Measurements from ENCODE around the gene PRLR. TPM values are rescaled to one million over a fixed set of nuclear protein-coding genes. Genes with fewer than 3 reads are reported as not detected.

PRLR gene
- total RNA-seq, 1 donor from 2014 or later, result 0.21 TPM

DNA sequence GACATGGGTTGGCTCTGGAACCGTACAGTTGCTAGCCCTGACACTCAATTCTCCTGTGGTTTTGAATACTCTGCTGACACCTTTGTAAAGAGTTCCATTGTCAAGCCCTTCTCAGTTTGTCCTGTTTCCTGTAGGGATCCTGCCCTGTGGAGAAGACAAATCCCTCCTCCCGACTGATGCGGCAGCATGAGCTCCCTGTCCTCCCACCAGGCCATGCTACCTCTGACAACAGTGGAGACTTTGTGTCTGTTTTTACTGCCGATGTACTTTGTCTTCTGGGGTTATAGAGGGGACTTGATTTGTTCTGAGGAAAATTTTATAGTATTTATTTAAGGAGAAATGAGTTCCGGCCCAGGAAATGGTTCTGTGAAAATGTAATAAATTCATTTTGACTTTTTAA, 57.8 kb downstream of the PRLR start:
- Mint-ChIP-seq H3K9me3 (ENCODE audit: unreplicated experiment) (no peaks in the 10 kb centered on the region), H3K4me3 (ENCODE audit: unreplicated experiment) (no peak overlapping the region), H3K4me1 (ENCODE audit: unreplicated experiment) (no peaks in the 10 kb centered on the region), H3K27me3 (ENCODE audit: unreplicated experiment) (peaks cover 2% of the 10 kb centered on the region), H3K36me3 (ENCODE audit: low read depth, unreplicated experiment) (peaks cover 3% of the 10 kb centered on the region), H3K27ac (ENCODE audit: unreplicated experiment) (no peak overlapping the region)
- no peak for DNase-seq (ENCODE audit: low spot score)
- TF ChIP-seq, protein P1, sequence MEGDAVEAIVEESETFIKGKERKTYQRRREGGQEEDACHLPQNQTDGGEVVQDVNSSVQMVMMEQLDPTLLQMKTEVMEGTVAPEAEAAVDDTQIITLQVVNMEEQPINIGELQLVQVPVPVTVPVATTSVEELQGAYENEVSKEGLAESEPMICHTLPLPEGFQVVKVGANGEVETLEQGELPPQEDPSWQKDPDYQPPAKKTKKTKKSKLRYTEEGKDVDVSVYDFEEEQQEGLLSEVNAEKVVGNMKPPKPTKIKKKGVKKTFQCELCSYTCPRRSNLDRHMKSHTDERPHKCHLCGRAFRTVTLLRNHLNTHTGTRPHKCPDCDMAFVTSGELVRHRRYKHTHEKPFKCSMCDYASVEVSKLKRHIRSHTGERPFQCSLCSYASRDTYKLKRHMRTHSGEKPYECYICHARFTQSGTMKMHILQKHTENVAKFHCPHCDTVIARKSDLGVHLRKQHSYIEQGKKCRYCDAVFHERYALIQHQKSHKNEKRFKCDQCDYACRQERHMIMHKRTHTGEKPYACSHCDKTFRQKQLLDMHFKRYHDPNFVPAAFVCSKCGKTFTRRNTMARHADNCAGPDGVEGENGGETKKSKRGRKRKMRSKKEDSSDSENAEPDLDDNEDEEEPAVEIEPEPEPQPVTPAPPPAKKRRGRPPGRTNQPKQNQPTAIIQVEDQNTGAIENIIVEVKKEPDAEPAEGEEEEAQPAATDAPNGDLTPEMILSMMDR (IDR thresholded peaks at IDR 0.05; ENCODE audit: unreplicated experiment), result no peak

- no peak for DNase-seq (ENCODE audit: low spot score)
- Mint-ChIP-seq H3K27me3 (ENCODE audit: unreplicated experiment) (peaks cover 2% of the 10 kb centered on the region), H3K4me3 (ENCODE audit: unreplicated experiment) (no peak overlapping the region), H3K36me3 (ENCODE audit: low read depth, unreplicated experiment) (peaks cover 3% of the 10 kb centered on the region), H3K4me1 (ENCODE audit: unreplicated experiment) (no peaks in the 10 kb centered on the region), H3K27ac (ENCODE audit: unreplicated experiment) (no peak overlapping the region), H3K9me3 (ENCODE audit: unreplicated experiment) (no peaks in the 10 kb centered on the region)
- TF ChIP-seq, protein P1 (IDR thresholded peaks at IDR 0.05; ENCODE audit: unreplicated experiment), result no peak
Measured at GRCh38 chr5:35171991-35172390, 58.3 kb downstream of the PRLR start.

DNA sequence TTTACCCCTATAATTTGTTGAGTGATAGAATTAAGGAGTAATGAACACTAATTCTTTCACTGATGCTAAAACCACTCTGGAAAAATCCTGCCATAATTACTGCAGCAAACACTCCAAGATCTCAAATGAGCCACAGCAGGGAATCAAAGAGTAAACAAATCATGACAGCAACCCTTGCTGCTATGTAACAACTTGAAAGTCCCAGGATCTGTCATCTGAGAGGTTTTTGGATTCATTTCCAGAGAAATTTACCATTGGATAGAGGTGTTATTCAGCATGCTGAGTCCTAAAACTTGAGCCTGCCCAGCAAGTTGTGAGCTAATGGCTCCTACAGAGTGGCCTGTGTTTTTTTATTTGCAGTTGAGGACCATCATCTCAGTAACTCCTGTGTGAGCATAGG, 59.2 kb downstream of the PRLR start:
- no peak for DNase-seq (ENCODE audit: low spot score)
- TF ChIP-seq, protein P1 (IDR thresholded peaks at IDR 0.05; ENCODE audit: unreplicated experiment), result no peak
- no peaks in the 10 kb centered on the region for H3K4me1 Mint-ChIP-seq (ENCODE audit: unreplicated experiment)
- H3K36me3 Mint-ChIP-seq (ENCODE audit: low read depth, unreplicated experiment), result peaks cover 3% of the 10 kb centered on the region
- peaks cover 2% of the 10 kb centered on the region for H3K27me3 Mint-ChIP-seq (ENCODE audit: unreplicated experiment)
- H3K9me3 Mint-ChIP-seq (ENCODE audit: unreplicated experiment), result no peaks in the 10 kb centered on the region
- H3K27ac Mint-ChIP-seq (ENCODE audit: unreplicated experiment), result no peak overlapping the region
- no peak overlapping the region for H3K4me3 Mint-ChIP-seq (ENCODE audit: unreplicated experiment)

DNA sequence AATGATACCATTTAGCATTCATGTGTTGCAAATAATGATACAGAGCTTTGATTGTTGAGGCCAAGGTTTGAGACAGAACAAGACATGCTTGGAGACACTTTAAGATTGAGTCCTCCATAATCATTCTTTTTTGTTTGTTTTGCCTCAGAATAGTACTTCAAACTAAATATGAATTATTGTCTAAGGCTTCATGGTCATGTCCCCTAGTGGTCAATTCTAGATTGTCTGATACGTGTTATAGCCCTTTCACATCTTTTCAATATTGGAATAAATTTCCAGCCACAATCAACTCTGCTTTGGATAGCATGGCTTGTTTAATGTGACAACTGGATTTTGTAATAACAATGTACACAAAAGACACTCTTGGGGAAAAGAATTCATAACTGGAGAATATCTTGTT, 64.2 kb downstream of the PRLR start:
- H3K27ac Mint-ChIP-seq (ENCODE audit: unreplicated experiment), result no peak overlapping the region
- H3K36me3 Mint-ChIP-seq (ENCODE audit: low read depth, unreplicated experiment), result no peaks in the 10 kb centered on the region

GRCh38 chr5:35164860-35165542, 65.3 kb downstream of the PRLR start:
- no peaks in the 10 kb centered on the region for H3K27me3 Mint-ChIP-seq (ENCODE audit: unreplicated experiment)
- TF ChIP-seq, protein P1 (IDR thresholded peaks at IDR 0.05; ENCODE audit: unreplicated experiment), result no peak
- H3K9me3 Mint-ChIP-seq (ENCODE audit: unreplicated experiment), result no peaks in the 10 kb centered on the region

More for the DNA sequence above, 64.2 kb downstream of the PRLR start:
- no peak for DNase-seq (ENCODE audit: low spot score)
- Mint-ChIP-seq H3K27me3 (ENCODE audit: unreplicated experiment) (no peaks in the 10 kb centered on the region), H3K4me3 (ENCODE audit: unreplicated experiment) (no peak overlapping the region), H3K4me1 (ENCODE audit: unreplicated experiment) (no peaks in the 10 kb centered on the region), H3K9me3 (ENCODE audit: unreplicated experiment) (no peaks in the 10 kb centered on the region)
- TF ChIP-seq, protein P1 (IDR thresholded peaks at IDR 0.05; ENCODE audit: unreplicated experiment), result peak; percentile 30

More at GRCh38 chr5:35164860-35165542, 65.3 kb downstream of the PRLR start:
- Mint-ChIP-seq H3K36me3 (ENCODE audit: low read depth, unreplicated experiment) (no peaks in the 10 kb centered on the region), H3K27ac (ENCODE audit: unreplicated experiment) (no peak overlapping the region), H3K4me1 (ENCODE audit: unreplicated experiment) (no peaks in the 10 kb centered on the region), H3K4me3 (ENCODE audit: unreplicated experiment) (no peak overlapping the region)
- no peak for DNase-seq (ENCODE audit: low spot score)
